ENCODE data around the gene SAMD10.

SAMD10 gene

GRCh38 chr20:63946986-63947637 is 32.3 kb downstream of the SAMD10 start:
- no peaks in the 10 kb centered on the region for H3K27me3 Mint-ChIP-seq (ENCODE audit: low read depth)
- H3K9me3 Mint-ChIP-seq = peaks cover 4% of the 10 kb centered on the region
- H3K4me1 Mint-ChIP-seq (ENCODE audit: low read depth) = peaks cover 25% of the 10 kb centered on the region
- H3K4me3 Mint-ChIP-seq = peak overlapping the region; percentile 62
- peaks cover 4% of the 10 kb centered on the region for H3K36me3 Mint-ChIP-seq (ENCODE audit: low read depth)
- peak overlapping the region; percentile 67 for H3K27ac Mint-ChIP-seq

DNA sequence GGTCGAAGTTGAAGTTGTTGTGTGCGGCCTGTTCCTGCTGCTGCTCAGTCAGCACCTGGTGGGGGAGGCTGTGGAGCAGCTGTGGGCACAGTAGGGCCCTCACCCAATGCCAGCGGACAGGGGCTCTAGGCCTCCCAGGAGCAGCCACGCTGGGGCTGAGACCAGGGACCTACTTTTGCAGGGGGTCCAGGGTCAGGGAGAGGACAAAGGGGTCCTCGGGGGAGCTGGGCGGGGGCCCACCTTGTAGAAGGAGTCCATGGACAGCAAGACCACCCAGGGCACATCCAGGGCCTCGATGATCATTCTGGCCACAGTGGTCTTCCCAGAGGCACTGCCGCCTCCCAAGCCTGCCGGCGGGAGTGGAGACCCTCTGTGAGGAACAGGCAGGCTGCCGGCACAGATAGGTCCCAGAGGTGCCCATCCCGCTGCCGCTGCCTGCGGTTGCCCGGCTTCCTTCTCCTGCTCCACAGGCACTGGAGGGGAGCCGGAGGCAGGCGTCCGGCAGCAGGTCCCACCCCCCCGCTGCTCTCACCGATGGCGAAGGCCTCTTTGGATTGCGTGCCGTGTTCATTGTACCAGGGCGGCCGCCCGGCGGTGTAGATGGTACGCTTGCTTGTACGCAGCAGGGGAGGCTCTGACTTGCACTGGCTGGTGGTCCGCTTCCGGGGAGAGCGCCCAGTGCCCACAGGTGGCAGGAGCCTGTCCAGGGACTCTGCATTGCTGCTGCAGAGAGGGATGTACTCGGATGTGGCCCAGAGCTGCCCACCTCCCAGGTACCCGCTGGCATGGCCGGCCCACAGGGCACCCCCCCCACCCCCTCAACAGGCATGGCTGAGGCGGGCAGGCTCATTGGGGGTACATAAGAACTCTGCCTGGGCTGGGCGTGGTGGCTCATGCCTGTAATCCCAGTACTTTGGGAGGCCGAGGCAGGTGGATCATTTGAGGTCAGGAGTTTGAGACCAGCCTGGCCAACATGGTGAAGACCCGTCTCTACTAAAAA is 33.2 kb downstream of the SAMD10 start:
- H3K4me1 Mint-ChIP-seq (ENCODE audit: low read depth) = peaks cover 29% of the 10 kb centered on the region
- no peaks in the 10 kb centered on the region for H3K27me3 Mint-ChIP-seq (ENCODE audit: low read depth)
- no peak overlapping the region for H3K4me3 Mint-ChIP-seq
- peaks cover 7% of the 10 kb centered on the region for H3K36me3 Mint-ChIP-seq (ENCODE audit: low read depth)
- no peak overlapping the region for H3K27ac Mint-ChIP-seq
- H3K9me3 Mint-ChIP-seq = peaks cover 4% of the 10 kb centered on the region

DNA sequence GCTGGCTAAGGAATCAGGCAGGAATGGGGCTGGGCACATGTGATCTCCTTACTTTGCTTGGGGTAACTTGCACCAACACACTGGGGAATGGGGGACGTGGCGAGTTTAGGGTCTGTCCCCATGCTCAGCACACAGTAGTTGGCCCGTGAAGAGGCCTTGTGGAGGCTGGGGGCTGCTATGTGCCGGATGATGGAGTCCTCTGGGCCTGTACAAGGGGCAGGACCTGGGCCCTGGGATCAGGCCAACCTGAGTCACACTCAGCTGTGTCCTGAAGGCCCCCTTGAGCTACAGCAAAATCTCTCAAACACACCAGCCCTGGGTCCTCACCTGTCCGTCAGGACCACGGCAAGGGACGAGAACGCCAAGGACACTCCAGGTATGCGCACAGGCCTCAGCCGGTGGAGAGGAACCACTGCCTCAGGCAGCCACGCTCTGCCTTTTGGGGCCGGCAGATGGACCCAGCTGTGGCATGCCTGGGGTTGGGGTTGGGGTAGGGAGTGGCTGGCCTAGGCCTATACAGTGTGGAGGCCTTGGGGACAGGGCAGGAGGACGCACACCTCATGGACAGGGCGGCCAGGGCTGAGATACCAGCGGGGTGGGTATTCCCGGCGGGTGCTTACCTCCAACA is 34.3 kb downstream of the SAMD10 start:
- H3K4me1 Mint-ChIP-seq (ENCODE audit: low read depth) = peaks cover 30% of the 10 kb centered on the region
- no peak overlapping the region for H3K4me3 Mint-ChIP-seq
- peaks cover 7% of the 10 kb centered on the region for H3K36me3 Mint-ChIP-seq (ENCODE audit: low read depth)
- peaks cover 4% of the 10 kb centered on the region for H3K9me3 Mint-ChIP-seq
- H3K27me3 Mint-ChIP-seq (ENCODE audit: low read depth) = no peaks in the 10 kb centered on the region
- peak overlapping the region; percentile 63 for H3K27ac Mint-ChIP-seq

GRCh38 chr20:63944078-63944941 is 35.1 kb downstream of the SAMD10 start:
- Mint-ChIP-seq H3K9me3 (peaks cover 4% of the 10 kb centered on the region), H3K4me1 (ENCODE audit: low read depth) (peaks cover 30% of the 10 kb centered on the region), H3K4me3 (no peak overlapping the region), H3K27me3 (ENCODE audit: low read depth) (no peaks in the 10 kb centered on the region), H3K36me3 (ENCODE audit: low read depth) (peaks cover 7% of the 10 kb centered on the region), H3K27ac (no peak overlapping the region)

DNA sequence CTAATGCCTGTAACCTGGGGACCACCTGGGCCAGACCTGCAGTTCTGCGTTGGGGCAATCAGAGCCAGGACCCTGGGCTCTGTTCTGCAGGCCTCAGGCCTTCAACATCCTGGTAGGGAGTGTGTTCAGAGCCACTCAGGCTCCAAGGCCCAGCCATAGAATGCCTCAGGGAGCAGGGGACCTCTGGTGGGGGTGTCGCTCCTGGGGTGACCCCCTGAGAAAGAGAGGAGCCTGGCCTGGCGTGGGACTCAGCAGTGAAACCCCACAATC is 35.7 kb downstream of the SAMD10 start:
- Mint-ChIP-seq H3K4me3 (no peak overlapping the region), H3K27ac (no peak overlapping the region), H3K9me3 (peaks cover 4% of the 10 kb centered on the region), H3K36me3 (ENCODE audit: low read depth) (peaks cover 7% of the 10 kb centered on the region), H3K27me3 (ENCODE audit: low read depth) (no peaks in the 10 kb centered on the region), H3K4me1 (ENCODE audit: low read depth) (peaks cover 27% of the 10 kb centered on the region)

DNA sequence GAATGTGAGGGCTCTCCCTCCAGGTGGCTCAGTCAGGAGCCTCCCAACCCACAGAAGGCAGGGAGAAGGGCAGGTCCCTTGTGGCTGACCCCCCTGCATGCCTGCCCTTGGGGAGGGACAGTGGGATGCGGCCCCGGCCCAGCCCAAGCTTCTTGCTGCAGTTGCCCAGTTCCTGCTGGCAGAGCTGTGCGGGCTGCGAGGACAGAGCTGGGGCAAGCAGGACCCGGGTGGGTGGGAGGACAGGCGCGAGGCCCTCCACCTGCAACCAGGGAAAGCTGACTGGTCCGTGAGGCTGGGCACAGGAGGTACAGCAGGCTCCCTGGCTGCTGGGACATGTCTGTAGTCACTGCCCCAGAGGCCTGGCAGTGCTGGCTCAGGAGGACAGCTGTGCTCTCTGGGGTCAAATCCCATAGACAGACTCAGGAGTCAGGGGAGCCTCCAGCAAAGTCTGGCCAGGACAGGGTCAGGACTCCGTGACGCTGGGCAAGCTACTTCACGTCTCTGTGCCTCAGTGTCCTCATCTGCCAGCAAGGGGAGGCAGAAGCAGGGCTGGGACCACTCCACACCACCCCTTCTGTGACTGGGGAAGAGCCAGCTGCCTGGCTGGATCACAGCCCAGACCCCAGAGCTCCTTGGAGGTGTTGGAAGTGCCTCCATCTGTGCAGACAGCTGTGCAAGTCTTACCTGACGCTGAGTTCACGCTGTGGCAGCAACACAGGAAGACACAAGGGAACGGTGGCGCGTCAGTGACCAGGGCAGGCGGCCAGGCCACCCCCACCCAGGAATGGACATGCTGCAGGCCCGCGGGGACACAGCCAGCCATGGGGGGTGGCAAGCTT is 36.3 kb downstream of the SAMD10 start:
- H3K4me1 Mint-ChIP-seq (ENCODE audit: low read depth) = peaks cover 21% of the 10 kb centered on the region
- H3K27ac Mint-ChIP-seq = peak overlapping the region; percentile 36
- peaks cover 1% of the 10 kb centered on the region for H3K9me3 Mint-ChIP-seq
- H3K36me3 Mint-ChIP-seq (ENCODE audit: low read depth) = peaks cover 5% of the 10 kb centered on the region
- H3K4me3 Mint-ChIP-seq = no peak overlapping the region
- no peaks in the 10 kb centered on the region for H3K27me3 Mint-ChIP-seq (ENCODE audit: low read depth)

DNA sequence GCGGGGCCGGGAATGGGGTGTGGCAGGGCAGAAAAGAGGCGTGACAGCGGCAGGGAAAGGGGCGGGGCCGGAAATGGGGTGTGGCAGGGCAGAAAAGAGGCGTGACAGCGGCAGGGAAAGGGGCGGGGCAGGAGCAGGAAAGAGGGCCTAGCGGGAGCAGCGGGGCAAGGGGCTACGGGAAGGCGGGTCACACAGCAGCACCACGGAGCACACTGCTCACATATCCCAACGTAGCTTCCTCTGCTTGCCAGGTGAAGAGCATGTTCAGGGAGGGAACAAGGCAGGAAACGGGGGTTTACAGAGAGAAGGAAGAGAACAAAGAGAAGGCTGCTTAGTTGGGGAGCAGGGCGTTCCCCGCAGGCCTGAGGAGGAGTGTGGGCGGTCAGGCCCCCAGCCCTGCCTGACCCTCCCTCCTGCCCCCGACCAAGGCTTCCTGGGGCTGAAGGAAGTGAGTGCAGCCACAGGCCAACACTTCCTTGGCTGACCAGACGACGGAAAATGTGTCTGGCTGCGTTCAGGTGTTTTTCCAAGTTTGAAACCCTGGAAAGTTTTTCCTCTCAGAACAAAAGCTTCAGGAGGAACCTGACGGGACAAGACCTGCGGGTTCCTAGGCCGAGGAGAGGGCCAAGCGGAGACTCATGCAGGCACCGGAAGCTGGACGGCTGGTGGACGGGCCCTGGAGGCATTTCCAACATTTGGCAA is 37.0 kb downstream of the SAMD10 start:
- H3K9me3 Mint-ChIP-seq = no peaks in the 10 kb centered on the region
- peak overlapping the region; percentile 66 for H3K4me3 Mint-ChIP-seq
- peak overlapping the region; percentile 87 for H3K27ac Mint-ChIP-seq
- H3K36me3 Mint-ChIP-seq (ENCODE audit: low read depth) = peaks cover 6% of the 10 kb centered on the region
- H3K4me1 Mint-ChIP-seq (ENCODE audit: low read depth) = peaks cover 13% of the 10 kb centered on the region
- no peaks in the 10 kb centered on the region for H3K27me3 Mint-ChIP-seq (ENCODE audit: low read depth)

DNA sequence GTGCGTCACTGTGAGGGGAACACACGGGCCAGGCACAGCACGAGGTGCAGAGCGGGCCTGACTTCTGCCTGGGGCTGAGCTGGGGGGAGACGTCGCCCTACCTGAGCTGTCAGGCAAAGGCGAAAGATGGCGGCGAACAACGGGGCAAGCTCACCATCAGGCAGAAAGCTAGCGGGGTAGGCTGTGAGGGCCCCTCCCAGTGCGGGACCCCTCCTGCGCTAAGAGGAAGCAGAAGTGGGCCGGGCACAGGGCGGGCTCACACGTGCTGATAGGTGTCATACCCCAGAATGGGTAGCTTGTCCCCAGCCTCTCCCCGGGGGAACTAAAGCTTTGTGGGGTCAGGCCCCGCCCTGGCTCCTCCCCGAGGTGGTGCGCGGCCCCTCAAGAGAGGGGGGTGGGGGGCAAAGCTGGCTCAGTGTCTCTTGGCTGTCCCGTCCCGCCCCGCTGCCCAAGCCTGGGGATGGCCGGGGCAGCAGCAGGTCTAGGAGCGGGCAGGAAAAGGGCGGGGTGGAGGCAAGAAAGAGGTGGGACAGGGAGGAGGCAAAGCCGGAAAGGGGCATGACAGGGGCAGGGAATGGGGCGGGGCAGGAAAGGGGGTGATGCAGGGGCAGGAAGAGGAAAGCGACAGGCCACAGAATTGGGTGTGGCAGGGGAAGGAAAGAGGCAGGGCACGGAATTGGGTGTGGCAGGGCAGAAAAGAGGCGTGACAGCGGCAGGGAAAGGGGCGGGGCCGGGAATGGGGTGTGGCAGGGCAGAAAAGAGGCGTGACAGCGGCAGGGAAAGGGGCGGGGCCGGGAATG is 38.0 kb downstream of the SAMD10 start:
- Mint-ChIP-seq H3K4me1 (ENCODE audit: low read depth) (peaks cover 8% of the 10 kb centered on the region), H3K9me3 (no peaks in the 10 kb centered on the region), H3K4me3 (peak overlapping the region; percentile 17), H3K36me3 (ENCODE audit: low read depth) (peaks cover 6% of the 10 kb centered on the region), H3K27me3 (ENCODE audit: low read depth) (no peaks in the 10 kb centered on the region), H3K27ac (peak overlapping the region; percentile 91)

DNA sequence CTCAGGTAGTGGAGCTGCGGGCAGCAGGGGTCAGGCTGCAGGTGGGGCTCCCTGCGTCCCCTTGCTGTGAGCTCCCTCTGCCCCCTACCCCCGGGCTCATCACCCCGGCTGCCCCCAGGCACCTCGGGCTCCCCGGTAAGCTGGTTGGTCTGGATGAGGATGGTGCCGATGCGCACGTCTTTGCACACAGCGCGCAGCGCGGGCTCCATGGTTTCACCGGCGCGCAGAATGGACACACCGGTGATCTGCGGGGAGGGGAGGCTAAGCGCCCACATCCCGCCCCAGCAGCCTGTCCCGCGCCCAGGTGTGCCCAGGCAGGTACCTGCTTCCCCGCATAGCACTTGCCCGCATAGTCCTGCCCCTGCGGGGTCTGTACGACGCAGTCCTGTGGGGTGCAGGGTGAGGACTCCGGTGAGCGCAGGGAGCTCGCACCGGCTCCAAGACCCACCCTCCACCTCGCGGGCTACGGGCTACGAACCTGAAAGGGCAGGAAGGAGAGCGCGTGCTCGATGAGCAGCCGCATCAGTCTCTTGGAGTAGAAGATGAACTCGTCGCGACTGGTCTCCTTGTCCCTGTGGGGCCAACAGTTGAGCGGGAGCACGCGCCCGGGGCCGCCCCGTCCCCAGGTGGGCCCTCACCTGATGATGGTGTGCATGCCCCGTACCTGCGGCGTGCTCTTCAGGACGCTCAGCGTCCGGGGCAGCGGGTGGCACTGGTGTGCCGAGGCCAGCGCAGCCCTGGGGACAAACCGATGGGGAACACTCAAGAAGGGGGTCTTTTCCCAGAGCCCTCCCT is 38.8 kb downstream of the SAMD10 start:
- Mint-ChIP-seq H3K27me3 (ENCODE audit: low read depth) (no peaks in the 10 kb centered on the region), H3K9me3 (no peaks in the 10 kb centered on the region), H3K36me3 (ENCODE audit: low read depth) (peaks cover 6% of the 10 kb centered on the region), H3K4me3 (no peak overlapping the region), H3K27ac (peak overlapping the region; percentile 31), H3K4me1 (ENCODE audit: low read depth) (peaks cover 8% of the 10 kb centered on the region)

DNA sequence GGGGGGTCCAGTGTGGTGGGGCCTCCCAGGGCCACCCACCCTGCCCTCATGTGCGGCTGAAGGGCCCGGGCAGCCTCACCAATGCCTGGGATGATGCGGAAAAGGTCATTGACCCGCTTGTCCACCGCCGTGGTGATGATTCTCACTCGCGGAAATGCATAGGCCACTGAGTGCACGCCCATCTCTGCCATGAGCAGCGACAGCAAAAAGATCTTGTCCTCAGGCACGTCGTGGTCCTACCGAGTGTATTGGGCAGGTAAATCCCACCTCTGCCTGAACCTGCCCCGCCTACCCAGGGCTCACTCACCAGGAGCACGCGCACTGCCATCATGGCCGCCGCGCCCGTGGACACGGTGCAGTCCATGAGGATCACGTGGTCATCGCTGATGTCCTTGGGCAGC is 39.4 kb downstream of the SAMD10 start:
- no peaks in the 10 kb centered on the region for H3K27me3 Mint-ChIP-seq (ENCODE audit: low read depth)
- H3K27ac Mint-ChIP-seq = no peak overlapping the region
- peaks cover 9% of the 10 kb centered on the region for H3K36me3 Mint-ChIP-seq (ENCODE audit: low read depth)

GRCh38 chr20:63939061-63939935 is 40.1 kb downstream of the SAMD10 start:
- no peak overlapping the region for H3K27ac Mint-ChIP-seq

More for the DNA sequence above, 39.4 kb downstream of the SAMD10 start:
- Mint-ChIP-seq H3K4me1 (ENCODE audit: low read depth) (peaks cover 8% of the 10 kb centered on the region), H3K4me3 (no peak overlapping the region), H3K9me3 (no peaks in the 10 kb centered on the region)

More at GRCh38 chr20:63939061-63939935, 40.1 kb downstream of the SAMD10 start:
- Mint-ChIP-seq H3K4me3 (no peak overlapping the region), H3K9me3 (no peaks in the 10 kb centered on the region), H3K27me3 (ENCODE audit: low read depth) (no peaks in the 10 kb centered on the region), H3K4me1 (ENCODE audit: low read depth) (peaks cover 10% of the 10 kb centered on the region), H3K36me3 (ENCODE audit: low read depth) (peaks cover 16% of the 10 kb centered on the region)
